ENCODE data around the gene TMEM132D.

DNA sequence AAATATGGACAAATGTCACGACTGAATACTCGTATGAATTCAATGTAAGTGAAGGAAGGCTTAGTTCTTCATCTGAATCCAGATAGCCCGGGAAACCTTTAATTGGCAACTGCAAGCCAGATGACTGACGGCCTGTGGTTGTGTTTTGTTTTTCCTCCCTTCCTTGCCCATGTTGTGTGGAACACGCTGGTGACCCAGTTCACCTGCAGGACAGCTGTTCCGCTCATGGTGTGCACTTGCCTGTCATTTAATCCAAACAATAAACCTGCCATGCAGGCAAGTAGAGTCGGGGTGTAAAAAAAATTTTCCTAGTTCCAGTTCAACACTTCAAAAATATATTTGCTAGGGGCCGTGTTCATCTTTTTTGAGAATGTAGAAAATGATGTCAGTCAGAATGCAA is 88.0 kb downstream of the TMEM132D start:
- TF ChIP-seq, protein P1, sequence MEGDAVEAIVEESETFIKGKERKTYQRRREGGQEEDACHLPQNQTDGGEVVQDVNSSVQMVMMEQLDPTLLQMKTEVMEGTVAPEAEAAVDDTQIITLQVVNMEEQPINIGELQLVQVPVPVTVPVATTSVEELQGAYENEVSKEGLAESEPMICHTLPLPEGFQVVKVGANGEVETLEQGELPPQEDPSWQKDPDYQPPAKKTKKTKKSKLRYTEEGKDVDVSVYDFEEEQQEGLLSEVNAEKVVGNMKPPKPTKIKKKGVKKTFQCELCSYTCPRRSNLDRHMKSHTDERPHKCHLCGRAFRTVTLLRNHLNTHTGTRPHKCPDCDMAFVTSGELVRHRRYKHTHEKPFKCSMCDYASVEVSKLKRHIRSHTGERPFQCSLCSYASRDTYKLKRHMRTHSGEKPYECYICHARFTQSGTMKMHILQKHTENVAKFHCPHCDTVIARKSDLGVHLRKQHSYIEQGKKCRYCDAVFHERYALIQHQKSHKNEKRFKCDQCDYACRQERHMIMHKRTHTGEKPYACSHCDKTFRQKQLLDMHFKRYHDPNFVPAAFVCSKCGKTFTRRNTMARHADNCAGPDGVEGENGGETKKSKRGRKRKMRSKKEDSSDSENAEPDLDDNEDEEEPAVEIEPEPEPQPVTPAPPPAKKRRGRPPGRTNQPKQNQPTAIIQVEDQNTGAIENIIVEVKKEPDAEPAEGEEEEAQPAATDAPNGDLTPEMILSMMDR (IDR thresholded peaks at IDR 0.05): no peak
- TF ChIP-seq POLR2A (IDR thresholded peaks at IDR 0.05): no peak
